Calu3 (cell line): ENCODE results near the gene TSPAN4. TPM values are rescaled to one million over a fixed set of nuclear protein-coding genes. Genes with fewer than 3 reads are reported as not detected.

Experiments used
- BruUV-seq: library from RNA; stranded (reverse); fragments of 400-500 nt; replicated peaks from 2 replicates; lab custom pipeline; 2021; lab: Mats Ljungman, UMichigan
- CTCF ChIA-PET: fragments of 300-600 bp; sonication (Branson Sonifier 250); formaldehyde crosslinking; loops from one replicate; lab custom pipeline; 2022; ENCODE audit warnings: antibody characterized with exemption; lab: Charles Lee
- DNase-seq: peaks from one replicate; pipeline ENCODE4 v3.0.0; 2022
- H3K27ac Mint-ChIP-seq: one replicate; pipeline ENCODE4 v1.8.0; 2022; ENCODE audit warnings: mixed read lengths; ENCODE audit not compliant: unreplicated experiment
- H3K27me3 Mint-ChIP-seq: one replicate; pipeline ENCODE4 v1.8.0; 2022; ENCODE audit warnings: mixed read lengths; ENCODE audit not compliant: unreplicated experiment
- H3K36me3 Mint-ChIP-seq: one replicate; pipeline ENCODE4 v1.8.0; 2022; ENCODE audit warnings: mild to moderate bottlenecking, moderate library complexity, mixed read lengths; ENCODE audit not compliant: insufficient read depth, unreplicated experiment
- H3K4me1 Mint-ChIP-seq: one replicate; pipeline ENCODE4 v1.8.0; 2022; ENCODE audit warnings: mild to moderate bottlenecking, low read depth, mixed read lengths; ENCODE audit not compliant: unreplicated experiment
- H3K4me3 Mint-ChIP-seq: one replicate; pipeline ENCODE4 v1.8.0; 2022; ENCODE audit warnings: mild to moderate bottlenecking, low read depth, moderate library complexity, mixed read lengths; ENCODE audit not compliant: unreplicated experiment
- H3K9me3 Mint-ChIP-seq: one replicate; pipeline ENCODE4 v1.8.0; 2022; ENCODE audit warnings: low read depth, mixed read lengths; ENCODE audit not compliant: unreplicated experiment
- CTCF ChIP-seq: fragments of 200-600 bp; IDR thresholded peaks from one replicate; pipeline ENCODE4 v1.8.0; 2022; ENCODE audit warnings: antibody characterized with exemption; ENCODE audit not compliant: unreplicated experiment
- intact Hi-C: fragments of 100-400 bp; cut with micrococcal nuclease; formaldehyde crosslinking; loops from one replicate; pipeline ENCODE4 v1.10.0; 2022; ENCODE audit not compliant: unreplicated experiment
- total RNA-seq: library from RNA; stranded (reverse); gene quantifications from 2 replicates; pipeline ENCODE4 v1.2.3, GENCODE V29; 2022

Gene TSPAN4
- total RNA-seq, 1 experiment from 2014 or later, result 36.3 TPM

GRCh38 chr11:882596-882995 is 39.9 kb downstream of the TSPAN4 start:
- no TSS peak for BruUV-seq
- DNase-seq, result no peak
- Mint-ChIP-seq H3K27me3 (no peaks in the 10 kb centered on the region), H3K27ac (no peak overlapping the region), H3K9me3 (no peaks in the 10 kb centered on the region), H3K36me3 (peaks cover 18% of the 10 kb centered on the region), H3K4me1 (no peaks in the 10 kb centered on the region), H3K4me3 (no peak overlapping the region)
- intact Hi-C loops, result no loop called here
- CTCF ChIA-PET, result no interaction called here
- no peak for TF ChIP-seq CTCF

GRCh38 chr11:883527-883926 is 40.9 kb downstream of the TSPAN4 start:
- no TSS peak for BruUV-seq
- Mint-ChIP-seq H3K36me3 (peaks cover 17% of the 10 kb centered on the region), H3K27me3 (no peaks in the 10 kb centered on the region), H3K27ac (no peak overlapping the region), H3K4me1 (no peaks in the 10 kb centered on the region), H3K9me3 (no peaks in the 10 kb centered on the region), H3K4me3 (no peak overlapping the region)
- CTCF ChIA-PET, result no interaction called here
- no peak for TF ChIP-seq CTCF
- DNase-seq, result no peak
- intact Hi-C loops, result no loop called here

GRCh38 chr11:884578-885070 is 42.0 kb downstream of the TSPAN4 start:
- H3K27ac Mint-ChIP-seq, result no peak overlapping the region
- no peaks in the 10 kb centered on the region for H3K9me3 Mint-ChIP-seq
- intact Hi-C loops, result no loop called here
- CTCF ChIA-PET, result no interaction called here
- H3K4me3 Mint-ChIP-seq, result no peak overlapping the region
- DNase-seq, result no peak
- H3K36me3 Mint-ChIP-seq, result peaks cover 20% of the 10 kb centered on the region
- BruUV-seq, result no TSS peak
- no peaks in the 10 kb centered on the region for H3K27me3 Mint-ChIP-seq
- no peaks in the 10 kb centered on the region for H3K4me1 Mint-ChIP-seq
- no peak for TF ChIP-seq CTCF

GRCh38 chr11:886568-886967 is 43.9 kb downstream of the TSPAN4 start:
- no peak for TF ChIP-seq CTCF
- no peak overlapping the region for H3K4me3 Mint-ChIP-seq
- CTCF ChIA-PET, result interaction anchor here (1.0 kb wide), 1 partner anchor 27 kb away, joined by 3 read pairs; no protein-coding TSS in a partner anchor

More at GRCh38 chr11:886568-886967, 43.9 kb downstream of the TSPAN4 start:
- Mint-ChIP-seq H3K27ac (no peak overlapping the region), H3K9me3 (no peaks in the 10 kb centered on the region), H3K36me3 (peaks cover 14% of the 10 kb centered on the region), H3K27me3 (no peaks in the 10 kb centered on the region), H3K4me1 (no peaks in the 10 kb centered on the region)
- no peak for DNase-seq
- intact Hi-C loops, result no loop called here
- no TSS peak for BruUV-seq
